ENCODE results near the gene UGT1A3. TPM values are rescaled to one million over a fixed set of nuclear protein-coding genes. Genes with fewer than 3 reads are reported as not detected.

The UGT1A3 gene
- total RNA-seq, 1 donor from 2014 or later, result not detected

GRCh38 chr2:233754872-233755611 is 26.2 kb downstream of the UGT1A3 start:
- Mint-ChIP-seq H3K4me1 (peaks cover 7% of the 10 kb centered on the region), H3K27me3 (ENCODE audit: low read depth) (no peaks in the 10 kb centered on the region), H3K9me3 (peaks cover 13% of the 10 kb centered on the region), H3K36me3 (ENCODE audit: low read depth) (peaks cover 11% of the 10 kb centered on the region), H3K4me3 (no peak overlapping the region), H3K27ac (ENCODE audit: unreplicated experiment) (no peak overlapping the region)
- TF ChIP-seq, protein P1, sequence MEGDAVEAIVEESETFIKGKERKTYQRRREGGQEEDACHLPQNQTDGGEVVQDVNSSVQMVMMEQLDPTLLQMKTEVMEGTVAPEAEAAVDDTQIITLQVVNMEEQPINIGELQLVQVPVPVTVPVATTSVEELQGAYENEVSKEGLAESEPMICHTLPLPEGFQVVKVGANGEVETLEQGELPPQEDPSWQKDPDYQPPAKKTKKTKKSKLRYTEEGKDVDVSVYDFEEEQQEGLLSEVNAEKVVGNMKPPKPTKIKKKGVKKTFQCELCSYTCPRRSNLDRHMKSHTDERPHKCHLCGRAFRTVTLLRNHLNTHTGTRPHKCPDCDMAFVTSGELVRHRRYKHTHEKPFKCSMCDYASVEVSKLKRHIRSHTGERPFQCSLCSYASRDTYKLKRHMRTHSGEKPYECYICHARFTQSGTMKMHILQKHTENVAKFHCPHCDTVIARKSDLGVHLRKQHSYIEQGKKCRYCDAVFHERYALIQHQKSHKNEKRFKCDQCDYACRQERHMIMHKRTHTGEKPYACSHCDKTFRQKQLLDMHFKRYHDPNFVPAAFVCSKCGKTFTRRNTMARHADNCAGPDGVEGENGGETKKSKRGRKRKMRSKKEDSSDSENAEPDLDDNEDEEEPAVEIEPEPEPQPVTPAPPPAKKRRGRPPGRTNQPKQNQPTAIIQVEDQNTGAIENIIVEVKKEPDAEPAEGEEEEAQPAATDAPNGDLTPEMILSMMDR (conservative IDR thresholded peaks at IDR 0.05), result no peak
- DNase-seq (ENCODE audit: low read depth, low spot score), result no peak

- TF ChIP-seq, protein P1 (conservative IDR thresholded peaks at IDR 0.05), result no peak
- Mint-ChIP-seq H3K9me3 (peaks cover 10% of the 10 kb centered on the region), H3K4me3 (no peak overlapping the region), H3K27me3 (ENCODE audit: low read depth) (no peaks in the 10 kb centered on the region), H3K27ac (ENCODE audit: unreplicated experiment) (no peak overlapping the region), H3K4me1 (peaks cover 7% of the 10 kb centered on the region), H3K36me3 (ENCODE audit: low read depth) (peaks cover 6% of the 10 kb centered on the region)
- DNase-seq (ENCODE audit: low read depth, low spot score), result no peak
Observed at GRCh38 chr2:233756429-233757081, 27.7 kb downstream of the UGT1A3 start.

DNA sequence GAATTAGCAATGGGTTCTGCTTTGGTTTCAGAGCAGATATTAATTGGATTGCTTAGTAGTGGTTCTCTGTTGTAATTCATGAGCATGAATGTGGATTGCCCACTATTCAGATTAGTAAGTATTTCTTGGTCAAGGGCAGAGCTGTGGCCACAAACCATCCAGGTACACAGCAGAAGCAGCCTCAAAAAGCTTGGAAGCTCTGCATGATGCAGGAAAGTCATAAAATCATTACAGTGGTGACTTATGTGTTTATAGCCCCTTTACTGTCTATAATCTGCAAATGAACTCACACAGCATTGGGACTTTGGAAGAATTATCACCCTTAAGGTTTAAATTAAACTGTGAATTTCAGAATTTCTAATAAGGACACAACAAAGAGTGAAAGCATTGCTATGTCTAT is 29.3 kb downstream of the UGT1A3 start:
- Mint-ChIP-seq H3K27me3 (ENCODE audit: low read depth) (no peaks in the 10 kb centered on the region), H3K4me3 (no peak overlapping the region), H3K27ac (ENCODE audit: unreplicated experiment) (no peak overlapping the region), H3K36me3 (ENCODE audit: low read depth) (no peaks in the 10 kb centered on the region), H3K4me1 (peaks cover under 1% of the 10 kb centered on the region), H3K9me3 (peaks cover 3% of the 10 kb centered on the region)
- DNase-seq (ENCODE audit: low read depth, low spot score), result no peak
- TF ChIP-seq, protein P1 (conservative IDR thresholded peaks at IDR 0.05), result no peak

- Mint-ChIP-seq H3K4me1 (no peaks in the 10 kb centered on the region), H3K4me3 (no peak overlapping the region)
Observed at GRCh38 chr2:233758849-233759248, 30.0 kb downstream of the UGT1A3 start.

GRCh38 chr2:233760043-233760442 is 31.2 kb downstream of the UGT1A3 start, which contains the start of gene UGT1A1:
TSS of gene UGT1A1 (plus strand) at chr2:233760270. CDS start at chr2:233760288, 18 bp downstream.
- no peaks in the 10 kb centered on the region for H3K36me3 Mint-ChIP-seq (ENCODE audit: low read depth)

More at GRCh38 chr2:233758849-233759248, 30.0 kb downstream of the UGT1A3 start:
- TF ChIP-seq, protein P1 (conservative IDR thresholded peaks at IDR 0.05), result no peak
- DNase-seq (ENCODE audit: low read depth, low spot score), result no peak
- H3K27me3 Mint-ChIP-seq (ENCODE audit: low read depth), result no peaks in the 10 kb centered on the region
- no peak overlapping the region for H3K27ac Mint-ChIP-seq (ENCODE audit: unreplicated experiment)
- H3K9me3 Mint-ChIP-seq, result peaks cover 3% of the 10 kb centered on the region
- no peaks in the 10 kb centered on the region for H3K36me3 Mint-ChIP-seq (ENCODE audit: low read depth)

More at GRCh38 chr2:233760043-233760442, 31.2 kb downstream of the UGT1A3 start, which contains the start of gene UGT1A1:
- Mint-ChIP-seq H3K27me3 (ENCODE audit: low read depth) (no peaks in the 10 kb centered on the region), H3K27ac (ENCODE audit: unreplicated experiment) (no peak within 1 kb of the TSS), H3K4me3 (no peak within 1 kb of the TSS), H3K4me1 (no peaks in the 10 kb centered on the region), H3K9me3 (no peaks in the 10 kb centered on the region)
- TF ChIP-seq, protein P1 (conservative IDR thresholded peaks at IDR 0.05), result no peak
- DNase-seq (ENCODE audit: low read depth, low spot score), result no peak
